ENCODE data around the gene NID2. TPM values are rescaled to one million over a fixed set of nuclear protein-coding genes. Genes with fewer than 3 reads are reported as not detected.

The NID2 gene
- total and polyA plus RNA-seq, 10 of the 15 experiments (the other 5 are each of a cell fraction or from before 2014, with no cell fraction given) = 0.04 to 0.49 (median 0.23) TPM; not detected in 3

- no peak overlapping the region for H3K9ac ChIP-seq (ENCODE audit: control insufficient read depth, insufficient read depth, low read length)
- H3K27me3 ChIP-seq (replicated peaks in 1 of 2; ENCODE audit: control insufficient read depth in 2 of 2, insufficient read depth in 2 of 2, low read length in 1 of 2) = no peaks in the 10 kb centered on the region
- H3K4me1 ChIP-seq (ENCODE audit: control insufficient read depth, insufficient read depth, low read length) = no peaks in the 10 kb centered on the region
- no peaks in the 10 kb centered on the region; the same call in 2 of the 3 replicates for H3K9me3 ChIP-seq (replicated peaks; ENCODE audit: control insufficient read depth, insufficient read depth, low read length)
- ChIA-PET POLR2A (no interaction called here), RAD21 (ENCODE audit: unreplicated experiment) (no interaction called here), SMC1A (ENCODE audit: uncharacterized antibody, unreplicated experiment) (no interaction called here), CTCF (interaction anchor here (2.0 kb wide), 1 partner anchor 19 kb away, joined by 11 read pairs; no protein-coding TSS in a partner anchor)
- no peak overlapping the region for H3K27ac ChIP-seq (ENCODE audit: control insufficient read depth, insufficient read depth)
- H3K79me2 ChIP-seq (ENCODE audit: control insufficient read depth, insufficient read depth, low read length) = no peaks in the 10 kb centered on the region
- intact Hi-C loops (cut with micrococcal nuclease; ENCODE audit: unreplicated experiment) = no loop called here
- no peak for FAIRE-seq
- H3K4me2 ChIP-seq (ENCODE audit: control insufficient read depth, insufficient read depth) = no peak overlapping the region
- no peak for ATAC-seq
- H3K36me3 ChIP-seq (ENCODE audit: control insufficient read depth in 2 of 2, insufficient read depth in 2 of 2, low read length in 1 of 2) = peaks cover 0 to 3% of the 10 kb centered on the region in 2 experiments; a peak in 1 of 4 replicates
- 96% methylated on average over 1 of the region's 1 CpG for WGBS (ENCODE audit: insufficient coverage, insufficient replicate concordance, low lambda C conversion rate, missing lambda C conversion rate)
- no peak for DNase-seq (ENCODE audit: low read depth, low spot score)
- H2AFZ ChIP-seq (ENCODE audit: control insufficient read depth, low read depth, low read length) = no peak overlapping the region
- in situ Hi-C loops (cut with MboI) = no loop called here
- no peaks in the 10 kb centered on the region for H4K20me1 ChIP-seq (ENCODE audit: control insufficient read depth, insufficient read depth)
- H3K4me3 ChIP-seq = no peak overlapping the region
- no peak for TF ChIP-seq IRF4 (IDR thresholded peaks at IDR 0.05; ENCODE audit: low read depth, low read length)
- TF ChIP-seq SMAD1 (IDR thresholded peaks at IDR 0.05; ENCODE audit: low read depth, partially characterized antibody) = no peak
- no peak for TF ChIP-seq SP1 (IDR thresholded peaks at IDR 0.05; ENCODE audit: low read depth, low read length)
- TF ChIP-seq, protein P1, sequence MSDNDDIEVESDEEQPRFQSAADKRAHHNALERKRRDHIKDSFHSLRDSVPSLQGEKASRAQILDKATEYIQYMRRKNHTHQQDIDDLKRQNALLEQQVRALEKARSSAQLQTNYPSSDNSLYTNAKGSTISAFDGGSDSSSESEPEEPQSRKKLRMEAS (IDR thresholded peaks at IDR 0.05; ENCODE audit: low read depth, low read length) = no peak
- TF ChIP-seq TBL1XR1 (IDR thresholded peaks at IDR 0.05; ENCODE audit: low read depth, low read length) = no peak
- TF ChIP-seq ETV6 (conservative IDR thresholded peaks at IDR 0.05 in 1 of 2, IDR thresholded peaks at IDR 0.05 in 1 of 2; ENCODE audit: borderline replicate concordance in 1 of 2, low read depth in 1 of 2) = no peak
- TF ChIP-seq, protein P2, sequence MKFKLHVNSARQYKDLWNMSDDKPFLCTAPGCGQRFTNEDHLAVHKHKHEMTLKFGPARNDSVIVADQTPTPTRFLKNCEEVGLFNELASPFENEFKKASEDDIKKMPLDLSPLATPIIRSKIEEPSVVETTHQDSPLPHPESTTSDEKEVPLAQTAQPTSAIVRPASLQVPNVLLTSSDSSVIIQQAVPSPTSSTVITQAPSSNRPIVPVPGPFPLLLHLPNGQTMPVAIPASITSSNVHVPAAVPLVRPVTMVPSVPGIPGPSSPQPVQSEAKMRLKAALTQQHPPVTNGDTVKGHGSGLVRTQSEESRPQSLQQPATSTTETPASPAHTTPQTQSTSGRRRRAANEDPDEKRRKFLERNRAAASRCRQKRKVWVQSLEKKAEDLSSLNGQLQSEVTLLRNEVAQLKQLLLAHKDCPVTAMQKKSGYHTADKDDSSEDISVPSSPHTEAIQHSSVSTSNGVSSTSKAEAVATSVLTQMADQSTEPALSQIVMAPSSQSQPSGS (IDR thresholded peaks at IDR 0.05; ENCODE audit: low read length) = no peak
- no peak for TF ChIP-seq HDAC2 (IDR thresholded peaks at IDR 0.05)
- TF ChIP-seq ASH2L (IDR thresholded peaks at IDR 0.05; ENCODE audit: borderline replicate concordance, low read depth) = no peak
- no peak for TF ChIP-seq YBX1 (IDR thresholded peaks at IDR 0.05)
- TF ChIP-seq, protein P3, sequence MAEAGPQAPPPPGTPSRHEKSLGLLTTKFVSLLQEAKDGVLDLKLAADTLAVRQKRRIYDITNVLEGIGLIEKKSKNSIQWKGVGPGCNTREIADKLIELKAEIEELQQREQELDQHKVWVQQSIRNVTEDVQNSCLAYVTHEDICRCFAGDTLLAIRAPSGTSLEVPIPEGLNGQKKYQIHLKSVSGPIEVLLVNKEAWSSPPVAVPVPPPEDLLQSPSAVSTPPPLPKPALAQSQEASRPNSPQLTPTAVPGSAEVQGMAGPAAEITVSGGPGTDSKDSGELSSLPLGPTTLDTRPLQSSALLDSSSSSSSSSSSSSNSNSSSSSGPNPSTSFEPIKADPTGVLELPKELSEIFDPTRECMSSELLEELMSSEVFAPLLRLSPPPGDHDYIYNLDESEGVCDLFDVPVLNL (IDR thresholded peaks at IDR 0.05; ENCODE audit: low read depth, low read length) = no peak
- TF ChIP-seq, protein P4, sequence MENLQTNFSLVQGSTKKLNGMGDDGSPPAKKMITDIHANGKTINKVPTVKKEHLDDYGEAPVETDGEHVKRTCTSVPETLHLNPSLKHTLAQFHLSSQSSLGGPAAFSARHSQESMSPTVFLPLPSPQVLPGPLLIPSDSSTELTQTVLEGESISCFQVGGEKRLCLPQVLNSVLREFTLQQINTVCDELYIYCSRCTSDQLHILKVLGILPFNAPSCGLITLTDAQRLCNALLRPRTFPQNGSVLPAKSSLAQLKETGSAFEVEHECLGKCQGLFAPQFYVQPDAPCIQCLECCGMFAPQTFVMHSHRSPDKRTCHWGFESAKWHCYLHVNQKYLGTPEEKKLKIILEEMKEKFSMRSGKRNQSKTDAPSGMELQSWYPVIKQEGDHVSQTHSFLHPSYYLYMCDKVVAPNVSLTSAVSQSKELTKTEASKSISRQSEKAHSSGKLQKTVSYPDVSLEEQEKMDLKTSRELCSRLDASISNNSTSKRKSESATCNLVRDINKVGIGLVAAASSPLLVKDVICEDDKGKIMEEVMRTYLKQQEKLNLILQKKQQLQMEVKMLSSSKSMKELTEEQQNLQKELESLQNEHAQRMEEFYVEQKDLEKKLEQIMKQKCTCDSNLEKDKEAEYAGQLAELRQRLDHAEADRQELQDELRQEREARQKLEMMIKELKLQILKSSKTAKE (IDR thresholded peaks at IDR 0.05; ENCODE audit: low read depth, poor library complexity, severe bottlenecking) = no peak
- TF ChIP-seq PML (IDR thresholded peaks at IDR 0.05; ENCODE audit: low read length) = no peak
- BruUV-seq (replicated peaks) = no TSS peak
These were observed 108.9 kb downstream of the NID2 start for GRCh38 chr14:51959928-51960327.

Data from GM12878 (cell line).